Measurements from ENCODE around the gene SPRTN. TPM values are rescaled to one million over a fixed set of nuclear protein-coding genes. Genes with fewer than 3 reads are reported as not detected.

The SPRTN gene
- total and polyA plus RNA-seq, 3 donors from 2014 or later: 26.4 to 34.9 (median 30.2) TPM

DNA sequence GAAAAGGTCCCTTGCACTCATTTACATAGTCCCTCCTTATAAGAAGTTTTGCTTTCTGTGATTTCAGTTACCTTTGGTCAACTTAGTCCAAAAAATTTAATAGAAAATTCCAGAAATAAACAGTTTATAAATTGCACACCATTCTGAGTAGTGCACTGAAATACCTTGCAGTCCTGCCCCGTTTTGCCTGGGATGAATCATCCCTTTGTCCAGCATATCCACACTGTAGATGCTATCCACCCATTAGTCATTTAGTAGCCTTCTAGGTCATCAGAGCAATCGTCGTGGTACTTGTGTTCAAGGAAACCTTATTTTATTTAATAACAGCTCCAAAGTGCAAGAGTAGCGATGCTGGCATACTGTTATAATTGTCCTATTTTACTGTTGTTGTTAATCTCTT, 38.0 kb downstream of the SPRTN start:
- no peaks in the 10 kb centered on the region for H3K27me3 ChIP-seq
- 63 to 72% methylated on average over 4 of the region's 4 CpGs for WGBS, 2 donors
- H3K4me1 ChIP-seq: no peaks in the 10 kb centered on the region
- H3K9me3 ChIP-seq: no peaks in the 10 kb centered on the region
- no peaks in the 10 kb centered on the region for H3K36me3 ChIP-seq (ENCODE audit: low read depth, missing control alignments)
- no peak for TF ChIP-seq POLR2A (IDR thresholded peaks at IDR 0.05)
- TF ChIP-seq, protein P1, sequence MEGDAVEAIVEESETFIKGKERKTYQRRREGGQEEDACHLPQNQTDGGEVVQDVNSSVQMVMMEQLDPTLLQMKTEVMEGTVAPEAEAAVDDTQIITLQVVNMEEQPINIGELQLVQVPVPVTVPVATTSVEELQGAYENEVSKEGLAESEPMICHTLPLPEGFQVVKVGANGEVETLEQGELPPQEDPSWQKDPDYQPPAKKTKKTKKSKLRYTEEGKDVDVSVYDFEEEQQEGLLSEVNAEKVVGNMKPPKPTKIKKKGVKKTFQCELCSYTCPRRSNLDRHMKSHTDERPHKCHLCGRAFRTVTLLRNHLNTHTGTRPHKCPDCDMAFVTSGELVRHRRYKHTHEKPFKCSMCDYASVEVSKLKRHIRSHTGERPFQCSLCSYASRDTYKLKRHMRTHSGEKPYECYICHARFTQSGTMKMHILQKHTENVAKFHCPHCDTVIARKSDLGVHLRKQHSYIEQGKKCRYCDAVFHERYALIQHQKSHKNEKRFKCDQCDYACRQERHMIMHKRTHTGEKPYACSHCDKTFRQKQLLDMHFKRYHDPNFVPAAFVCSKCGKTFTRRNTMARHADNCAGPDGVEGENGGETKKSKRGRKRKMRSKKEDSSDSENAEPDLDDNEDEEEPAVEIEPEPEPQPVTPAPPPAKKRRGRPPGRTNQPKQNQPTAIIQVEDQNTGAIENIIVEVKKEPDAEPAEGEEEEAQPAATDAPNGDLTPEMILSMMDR (IDR thresholded peaks at IDR 0.05): no peak
- no peak overlapping the region for H3K27ac ChIP-seq
- no peak for DNase-seq
- intact Hi-C loops (cut with DNase I; ENCODE audit: low total_unique reads): no loop called here
- H3K4me3 ChIP-seq: no peak overlapping the region

DNA sequence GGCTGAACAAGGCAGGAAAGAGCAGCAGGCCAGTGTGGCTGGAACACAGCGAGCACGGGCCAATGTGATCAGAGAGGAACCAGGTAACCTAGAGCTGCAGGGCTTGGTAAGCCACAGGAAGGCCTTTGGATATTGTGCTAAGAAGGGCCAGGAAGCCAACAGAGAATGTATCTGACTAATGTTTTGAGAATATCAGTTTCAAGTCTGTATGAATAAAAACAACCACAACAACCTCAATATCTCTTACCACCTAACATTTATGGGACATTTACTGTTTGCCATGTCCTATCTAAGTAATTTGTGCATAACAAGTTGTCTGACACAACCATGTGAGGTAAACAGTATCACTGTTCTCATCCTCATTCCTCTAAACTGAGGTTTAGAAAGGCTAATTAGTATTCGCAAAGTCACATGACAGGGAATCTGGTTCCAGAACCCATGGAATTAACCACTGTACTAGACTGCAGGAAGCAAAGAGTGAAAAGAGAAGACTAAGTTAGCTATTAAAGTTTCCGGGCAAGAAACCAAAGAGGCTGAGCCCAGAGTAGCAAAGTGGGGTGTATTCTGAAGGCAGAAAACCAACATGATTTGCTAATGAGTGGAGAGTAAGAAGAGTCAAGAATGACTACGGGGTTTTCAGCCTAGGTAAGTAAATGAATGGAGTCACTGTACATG, 38.9 kb downstream of the SPRTN start:
- peaks cover 4% of the 10 kb centered on the region for H3K4me1 ChIP-seq
- intact Hi-C loops (cut with DNase I; ENCODE audit: low total_unique reads): no loop called here

DNA sequence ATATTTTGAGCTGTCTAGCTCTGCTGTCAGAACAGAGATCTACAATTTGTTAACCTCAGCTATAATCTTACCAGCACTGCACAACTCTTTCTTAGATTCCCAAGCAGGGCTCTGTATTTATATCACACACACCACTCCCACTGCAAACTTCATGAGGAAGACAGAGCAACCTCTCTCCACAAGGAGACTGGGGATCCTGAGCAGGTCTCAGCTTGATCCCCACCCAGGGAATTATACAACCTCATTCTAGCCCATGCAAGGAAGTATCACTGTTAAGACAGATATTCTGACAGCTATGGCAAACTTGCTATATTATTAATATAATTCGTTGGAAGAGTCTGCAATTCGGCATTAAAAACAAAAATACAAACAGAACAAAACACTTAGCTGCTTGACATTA, 43.6 kb downstream of the SPRTN start:
- Histone ChIP-seq H3K27me3 (no peaks in the 10 kb centered on the region), H3K4me3 (no peak overlapping the region), H3K27ac (no peak overlapping the region), H3K36me3 (ENCODE audit: low read depth, missing control alignments) (no peaks in the 10 kb centered on the region), H3K9me3 (no peaks in the 10 kb centered on the region), H3K4me1 (peaks cover 4% of the 10 kb centered on the region)
- DNase-seq: no peak
- 70% methylated on average over 2 of the region's 2 CpGs for WGBS, 2 donors
- intact Hi-C loops (cut with DNase I; ENCODE audit: low total_unique reads): no loop called here
- TF ChIP-seq, protein P1 (IDR thresholded peaks at IDR 0.05): no peak
- no peak for TF ChIP-seq POLR2A (IDR thresholded peaks at IDR 0.05)

More for the DNA sequence above, 38.9 kb downstream of the SPRTN start:
- no peak for TF ChIP-seq POLR2A (IDR thresholded peaks at IDR 0.05)
- TF ChIP-seq, protein P1 (IDR thresholded peaks at IDR 0.05): no peak
- Histone ChIP-seq H3K36me3 (ENCODE audit: low read depth, missing control alignments) (no peaks in the 10 kb centered on the region), H3K9me3 (no peaks in the 10 kb centered on the region), H3K27ac (no peak overlapping the region), H3K4me3 (no peak overlapping the region), H3K27me3 (no peaks in the 10 kb centered on the region)
- no peak for DNase-seq
- WGBS, 2 donors: 77 to 85% methylated on average over 5 of the region's 5 CpGs

DNA sequence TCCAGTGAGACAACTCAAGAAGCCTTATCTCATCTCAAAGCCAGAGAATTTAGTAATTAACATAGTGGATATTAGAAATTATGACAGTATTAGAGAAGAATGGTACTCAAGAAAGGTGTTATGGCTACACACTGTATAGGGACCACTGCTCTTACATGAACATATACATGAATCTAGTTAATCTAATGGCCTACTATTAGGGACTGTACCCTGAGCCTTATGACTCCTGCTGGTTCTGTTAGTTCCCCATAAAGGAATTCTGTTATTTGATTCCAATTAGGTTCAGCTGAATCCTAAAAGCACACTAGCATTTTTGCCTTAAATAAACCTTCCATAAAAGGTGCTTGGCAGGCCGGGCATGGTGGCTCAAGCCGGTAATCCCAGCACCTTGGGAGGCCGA, 44.3 kb downstream of the SPRTN start:
- Histone ChIP-seq H3K9me3 (no peaks in the 10 kb centered on the region), H3K27ac (no peak overlapping the region), H3K4me3 (no peak overlapping the region), H3K4me1 (peaks cover 4% of the 10 kb centered on the region), H3K27me3 (no peaks in the 10 kb centered on the region), H3K36me3 (ENCODE audit: low read depth, missing control alignments) (no peaks in the 10 kb centered on the region)
- intact Hi-C loops (cut with DNase I; ENCODE audit: low total_unique reads): no loop called here
- DNase-seq: no peak
- TF ChIP-seq, protein P1 (IDR thresholded peaks at IDR 0.05): no peak
- no peak for TF ChIP-seq POLR2A (IDR thresholded peaks at IDR 0.05)
- WGBS, 2 donors: 88 to 92% methylated on average over 3 of the region's 3 CpGs
